Mesendoderm (in vitro differentiated cells): Measurements from ENCODE around the gene FOXP1. TPM values are rescaled to one million over a fixed set of nuclear protein-coding genes. Genes with fewer than 3 reads are reported as not detected.

ENCODE experiments used
- DNase-seq: peaks from one replicate; pipeline ENCODE4 v3.0.0; 2013
- H2AK5ac ChIP-seq: 2 replicates; pipeline ENCODE4 v1.6.1; 2013; ENCODE audit warnings: low read length, inconsistent platforms
- H2BK120ac ChIP-seq: 2 replicates; pipeline ENCODE4 v1.6.1; 2013; ENCODE audit warnings: low read depth, mild to moderate bottlenecking, low read length, moderate library complexity, mixed read lengths
- H2BK15ac ChIP-seq: replicated peaks from 2 replicates; pipeline ENCODE4 v1.6.1; 2013; ENCODE audit warnings: low read depth, mild to moderate bottlenecking, moderate library complexity
- H2BK5ac ChIP-seq: 2 replicates; pipeline ENCODE4 v1.6.1; 2013; ENCODE audit warnings: low read length, inconsistent platforms
- H3K18ac ChIP-seq: 2 replicates; pipeline ENCODE4 v1.6.1; 2013; ENCODE audit warnings: mild to moderate bottlenecking, low read length, mixed read lengths
- H3K23ac ChIP-seq: one replicate; pipeline ENCODE4 v1.6.1; 2013; ENCODE audit warnings: low read length
- H3K27ac ChIP-seq: 2 replicates; pipeline ENCODE4 v1.5.1; 2013; ENCODE audit warnings: low read depth, mild to moderate bottlenecking, inconsistent platforms, low read length, moderate library complexity
- H3K27me3 ChIP-seq: 2 replicates; pipeline ENCODE4 v1.6.1; 2013; ENCODE audit warnings: low read length, control low read depth, mild to moderate bottlenecking, inconsistent platforms; ENCODE audit not compliant: insufficient read depth, poor library complexity
- H3K36me3 ChIP-seq: 2 replicates; pipeline ENCODE4 v1.6.1; 2013; ENCODE audit warnings: low read length, inconsistent platforms; ENCODE audit not compliant: control insufficient read depth, insufficient read depth
- H3K4ac ChIP-seq: one replicate; pipeline ENCODE4 v1.6.1; 2013; ENCODE audit warnings: low read depth, mild to moderate bottlenecking, low read length, moderate library complexity
- H3K4me1 ChIP-seq: 2 replicates; pipeline ENCODE4 v1.6.1; 2013; ENCODE audit warnings: low read depth, low read length, inconsistent platforms; ENCODE audit not compliant: control insufficient read depth
- H3K4me2 ChIP-seq: 2 replicates; pipeline ENCODE4 v1.6.1; 2013; ENCODE audit warnings: low read length
- H3K4me3 ChIP-seq: 2 replicates; pipeline ENCODE4 v1.5.1; 2013; ENCODE audit warnings: mild to moderate bottlenecking, low read length
- H3K56ac ChIP-seq: one replicate; pipeline ENCODE4 v1.6.1; 2013; ENCODE audit warnings: low read length
- H3K79me1 ChIP-seq: 2 replicates; pipeline ENCODE4 v1.6.1; 2013; ENCODE audit warnings: low read length, inconsistent platforms
- H3K79me2 ChIP-seq: 2 replicates; pipeline ENCODE4 v1.6.1; 2013; ENCODE audit warnings: mild to moderate bottlenecking, low read length; ENCODE audit not compliant: control insufficient read depth, insufficient read depth
- H3K9ac ChIP-seq: 2 replicates; pipeline ENCODE4 v1.6.1; 2013; ENCODE audit warnings: low read length, inconsistent platforms
- H4K5ac ChIP-seq: one replicate; pipeline ENCODE4 v1.6.1; 2013; ENCODE audit warnings: low read length
- H4K8ac ChIP-seq: one replicate; pipeline ENCODE4 v1.6.1; 2013; ENCODE audit warnings: low read depth, mild to moderate bottlenecking, control low read depth, low read length, moderate library complexity
- WGBS: extraction: QIAGEN DNeasy Blood & Tissue Kit; methylation state at CpG from one replicate; pipeline ENCODE4 v1.1.7; 2013; ENCODE audit warnings: low lambda C conversion rate, missing lambda C conversion rate; ENCODE audit not compliant: insufficient coverage; ENCODE audit errors: extremely low coverage; 5-methylcytosine and 5-hydroxymethylcytosine counted together
- polyA plus RNA-seq, 2 experiments: library from polyadenylated mRNA; stranded (reverse); fragments of 200-250 nt; gene quantifications; one replicate each; pipeline ENCODE4 v1.2.3, GENCODE V29; 2013

Gene FOXP1
- polyA plus RNA-seq (2013, experiment 1 of 2): 14.0 TPM
- 14.0 TPM for polyA plus RNA-seq (2013, experiment 2 of 2)

- peak within 1 kb of the TSS; percentile 92 for H3K27ac ChIP-seq
- H3K4me3 ChIP-seq: peak within 1 kb of the TSS; percentile 75
- H3K79me2 ChIP-seq: no peaks in the 10 kb centered on the region
- H4K5ac ChIP-seq: no peak within 1 kb of the TSS
- no CpG with 5 or more reads among the region's 75 CpGs for whole genome bisulfite sequencing
- peak within 1 kb of the TSS; percentile 93 for H2BK15ac ChIP-seq
- no peak within 1 kb of the TSS for H2BK5ac ChIP-seq
- DNase-seq: peak; percentile 84
- peak within 1 kb of the TSS; percentile 95 for H3K56ac ChIP-seq
- H2AK5ac ChIP-seq: no peak within 1 kb of the TSS
- H3K4ac ChIP-seq: peak within 1 kb of the TSS; percentile 92
- H3K4me1 ChIP-seq: peaks cover 3% of the 10 kb centered on the region
- peak within 1 kb of the TSS; percentile 87 for H3K9ac ChIP-seq
- H3K27me3 ChIP-seq: peaks cover 3% of the 10 kb centered on the region
- peak within 1 kb of the TSS; percentile 66 for H3K23ac ChIP-seq
- H3K18ac ChIP-seq: peak within 1 kb of the TSS; percentile 99
- no peaks in the 10 kb centered on the region for H3K36me3 ChIP-seq
- H4K8ac ChIP-seq: peak within 1 kb of the TSS; percentile 79
- peak within 1 kb of the TSS; percentile 94 for H3K4me2 ChIP-seq
- H2BK120ac ChIP-seq: peak within 1 kb of the TSS; percentile 97
- no peaks in the 10 kb centered on the region for H3K79me1 ChIP-seq
Observed at GRCh38 chr3:71583566-71584393, at the start of gene FOXP1. Gene FOXP1, minus strand, starts transcription at chr3:71583728. Its CDS starts 385,347 bp downstream, at chr3:71198381.

GRCh38 chr3:71629711-71630110 is 46.2 kb upstream of the FOXP1 start:
- no peak overlapping the region for H3K9ac ChIP-seq
- no peak overlapping the region for H4K8ac ChIP-seq
- no peak overlapping the region for H3K4me3 ChIP-seq
- no peak overlapping the region for H3K27ac ChIP-seq
- no peak overlapping the region for H2BK5ac ChIP-seq
- no peak overlapping the region for H4K5ac ChIP-seq
- no peak overlapping the region for H3K23ac ChIP-seq
- H3K4me1 ChIP-seq: no peaks in the 10 kb centered on the region
- no peak overlapping the region for H3K4ac ChIP-seq
- H3K18ac ChIP-seq: no peak overlapping the region
- H3K4me2 ChIP-seq: no peak overlapping the region
- WGBS: no CpG with 5 or more reads among the region's 2 CpGs
- H3K79me1 ChIP-seq: no peaks in the 10 kb centered on the region
- no peak overlapping the region for H3K56ac ChIP-seq
- H2AK5ac ChIP-seq: no peak overlapping the region
- H2BK120ac ChIP-seq: no peak overlapping the region
- no peaks in the 10 kb centered on the region for H3K27me3 ChIP-seq
- peak; percentile 34 for DNase-seq
- H3K79me2 ChIP-seq: no peaks in the 10 kb centered on the region
- no peaks in the 10 kb centered on the region for H3K36me3 ChIP-seq
- no peak overlapping the region for H2BK15ac ChIP-seq

- H4K5ac ChIP-seq: no peak overlapping the region
- no peaks in the 10 kb centered on the region for H3K27me3 ChIP-seq
- no peak overlapping the region for H2BK5ac ChIP-seq
- H2BK120ac ChIP-seq: no peak overlapping the region
- no peak overlapping the region for H2BK15ac ChIP-seq
- no peak overlapping the region for H2AK5ac ChIP-seq
- no peak overlapping the region for H4K8ac ChIP-seq
- WGBS: no CpG with 5 or more reads among the region's 8 CpGs
- no peaks in the 10 kb centered on the region for H3K36me3 ChIP-seq
- no peak overlapping the region for H3K4me3 ChIP-seq
- no peaks in the 10 kb centered on the region for H3K79me2 ChIP-seq
- no peak overlapping the region for H3K18ac ChIP-seq
- DNase-seq: peak; percentile 14
- H3K4me1 ChIP-seq: no peaks in the 10 kb centered on the region
- no peak overlapping the region for H3K9ac ChIP-seq
- H3K27ac ChIP-seq: no peak overlapping the region
- no peak overlapping the region for H3K56ac ChIP-seq
- no peak overlapping the region for H3K23ac ChIP-seq
- H3K4ac ChIP-seq: no peak overlapping the region
- no peak overlapping the region for H3K4me2 ChIP-seq
- no peaks in the 10 kb centered on the region for H3K79me1 ChIP-seq
Observed at GRCh38 chr3:71629289-71629688, 45.8 kb upstream of the FOXP1 start.

- no CpG with 5 or more reads among the region's 6 CpGs for WGBS
- no peaks in the 10 kb centered on the region for H3K79me2 ChIP-seq
- no peak overlapping the region for H3K56ac ChIP-seq
- no peak overlapping the region for H2AK5ac ChIP-seq
- no peak overlapping the region for H4K5ac ChIP-seq
- DNase-seq: no peak
- H2BK5ac ChIP-seq: no peak overlapping the region
- H3K23ac ChIP-seq: no peak overlapping the region
- H3K18ac ChIP-seq: no peak overlapping the region
- H3K27ac ChIP-seq: no peak overlapping the region
- H2BK15ac ChIP-seq: no peak overlapping the region
- H4K8ac ChIP-seq: no peak overlapping the region
- no peaks in the 10 kb centered on the region for H3K4me1 ChIP-seq
- H3K79me1 ChIP-seq: no peaks in the 10 kb centered on the region
- no peak overlapping the region for H3K4ac ChIP-seq
- no peaks in the 10 kb centered on the region for H3K36me3 ChIP-seq
- H2BK120ac ChIP-seq: no peak overlapping the region
- no peak overlapping the region for H3K4me3 ChIP-seq
- H3K27me3 ChIP-seq: no peaks in the 10 kb centered on the region
- H3K4me2 ChIP-seq: no peak overlapping the region
- H3K9ac ChIP-seq: no peak overlapping the region
Observed at GRCh38 chr3:71628522-71628921, 45.0 kb upstream of the FOXP1 start.

GRCh38 chr3:71625676-71626075 is 42.1 kb upstream of the FOXP1 start:
- Histone ChIP-seq H3K27me3 (no peaks in the 10 kb centered on the region), H3K4me2 (no peak overlapping the region), H3K4me3 (no peak overlapping the region), H3K23ac (no peak overlapping the region), H2BK120ac (no peak overlapping the region), H3K36me3 (no peaks in the 10 kb centered on the region), H3K9ac (no peak overlapping the region), H3K79me2 (no peaks in the 10 kb centered on the region), H4K8ac (no peak overlapping the region), H3K4me1 (no peaks in the 10 kb centered on the region), H2AK5ac (no peak overlapping the region), H3K4ac (no peak overlapping the region), H2BK15ac (no peak overlapping the region), H3K18ac (no peak overlapping the region), H3K79me1 (no peaks in the 10 kb centered on the region), H3K56ac (no peak overlapping the region), H4K5ac (no peak overlapping the region), H2BK5ac (no peak overlapping the region), H3K27ac (no peak overlapping the region)
- DNase-seq: no peak
